Type B pancreatic cell (in vitro differentiated cells): ENCODE data around the gene THOC5. TPM values are rescaled to one million over a fixed set of nuclear protein-coding genes. Genes with fewer than 3 reads are reported as not detected.

ENCODE experiments used
- DNase-seq: peaks from one replicate; pipeline ENCODE4 v3.0.0; 2021; ENCODE audit warnings: mixed read lengths; ENCODE audit not compliant: unreplicated experiment; ENCODE audit errors: extremely low spot score
- H3K27ac Mint-ChIP-seq: 2 replicates; pipeline ENCODE4 v1.8.0; 2021; ENCODE audit warnings: mild to moderate bottlenecking, mixed read lengths
- H3K27me3 Mint-ChIP-seq: 2 replicates; pipeline ENCODE4 v1.8.0; 2021; ENCODE audit warnings: mixed read lengths
- H3K36me3 Mint-ChIP-seq: 2 replicates; pipeline ENCODE4 v1.8.0; 2021; ENCODE audit warnings: mixed read lengths
- H3K4me1 Mint-ChIP-seq: one replicate; pipeline ENCODE4 v1.8.0; 2021; ENCODE audit warnings: mixed read lengths; ENCODE audit not compliant: unreplicated experiment
- H3K4me3 Mint-ChIP-seq: 2 replicates; pipeline ENCODE4 v1.8.0; 2021; ENCODE audit warnings: mild to moderate bottlenecking, mixed read lengths
- H3K9me3 Mint-ChIP-seq: 2 replicates; pipeline ENCODE4 v1.8.0; 2021; ENCODE audit warnings: mixed read lengths
- CTCF ChIP-seq: fragments of 200-600 bp; sonication (generic); conservative IDR thresholded peaks from 2 replicates; pipeline ENCODE4 v1.5.0; 2021; ENCODE audit warnings: antibody characterized with exemption, mild to moderate bottlenecking
- total RNA-seq: library from RNA; stranded (reverse); gene quantifications from 2 replicates; pipeline ENCODE4 v1.2.1, GENCODE V29; 2021; ENCODE audit warnings: low replicate concordance

Gene THOC5
- total RNA-seq, 1 donor from 2014 or later, result 53.5 TPM

DNA sequence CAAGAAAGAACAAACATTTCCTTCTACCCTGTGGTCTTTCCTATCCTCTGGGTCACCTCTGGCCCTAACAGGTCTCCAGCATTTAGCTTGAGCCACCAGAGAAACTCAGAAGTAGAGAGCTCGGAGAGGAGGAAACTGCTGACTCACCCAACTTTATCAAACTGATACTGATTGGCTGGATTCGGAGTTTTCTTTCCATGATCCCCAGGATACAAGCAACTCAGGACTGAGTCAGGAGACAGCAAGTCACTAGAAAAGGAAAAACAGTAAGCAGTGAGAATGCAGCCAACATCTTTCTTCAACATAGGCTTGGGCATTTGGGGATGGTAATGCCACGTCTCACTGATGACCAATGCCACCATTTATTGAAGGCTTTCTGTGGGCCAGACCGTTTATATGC, 32.7 kb downstream of the THOC5 start:
- Mint-ChIP-seq H3K9me3 (no peaks in the 10 kb centered on the region), H3K27me3 (no peaks in the 10 kb centered on the region), H3K4me3 (no peak overlapping the region), H3K36me3 (peaks cover 14% of the 10 kb centered on the region), H3K27ac (no peak overlapping the region), H3K4me1 (no peaks in the 10 kb centered on the region)
- no peak for DNase-seq
- no peak for TF ChIP-seq CTCF

GRCh38 chr22:29519996-29520395, 33.6 kb downstream of the THOC5 start:
- no peak for DNase-seq
- no peaks in the 10 kb centered on the region for H3K4me1 Mint-ChIP-seq
- H3K36me3 Mint-ChIP-seq, result peaks cover 14% of the 10 kb centered on the region

DNA sequence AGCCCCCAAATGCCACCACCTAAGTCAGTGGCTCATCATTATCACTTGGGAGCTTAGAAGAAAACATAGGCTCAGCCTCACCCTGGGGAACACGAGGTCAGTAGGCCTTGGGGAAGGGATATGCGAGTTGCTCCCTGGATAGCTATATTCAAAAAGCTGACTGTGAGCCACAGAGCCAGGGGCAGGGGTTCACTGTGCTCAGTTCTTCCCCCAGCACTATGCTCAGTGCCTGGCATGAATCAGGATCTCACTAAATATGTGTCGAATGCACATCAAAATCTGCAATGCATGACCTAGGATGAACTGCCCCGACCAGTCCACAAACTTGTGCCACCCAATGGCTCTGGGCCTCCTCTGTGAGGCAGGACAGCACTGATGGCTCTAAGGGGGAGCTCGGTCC, 35.1 kb downstream of the THOC5 start:
- no peak for TF ChIP-seq CTCF
- Mint-ChIP-seq H3K27ac (no peak overlapping the region), H3K9me3 (no peaks in the 10 kb centered on the region), H3K27me3 (no peaks in the 10 kb centered on the region), H3K36me3 (peaks cover 10% of the 10 kb centered on the region), H3K4me3 (no peak overlapping the region), H3K4me1 (no peaks in the 10 kb centered on the region)
- no peak for DNase-seq

More at GRCh38 chr22:29519996-29520395, 33.6 kb downstream of the THOC5 start:
- H3K27me3 Mint-ChIP-seq, result no peaks in the 10 kb centered on the region
- no peak overlapping the region for H3K27ac Mint-ChIP-seq
- no peak for TF ChIP-seq CTCF
- no peak overlapping the region for H3K4me3 Mint-ChIP-seq
- H3K9me3 Mint-ChIP-seq, result no peaks in the 10 kb centered on the region

DNA sequence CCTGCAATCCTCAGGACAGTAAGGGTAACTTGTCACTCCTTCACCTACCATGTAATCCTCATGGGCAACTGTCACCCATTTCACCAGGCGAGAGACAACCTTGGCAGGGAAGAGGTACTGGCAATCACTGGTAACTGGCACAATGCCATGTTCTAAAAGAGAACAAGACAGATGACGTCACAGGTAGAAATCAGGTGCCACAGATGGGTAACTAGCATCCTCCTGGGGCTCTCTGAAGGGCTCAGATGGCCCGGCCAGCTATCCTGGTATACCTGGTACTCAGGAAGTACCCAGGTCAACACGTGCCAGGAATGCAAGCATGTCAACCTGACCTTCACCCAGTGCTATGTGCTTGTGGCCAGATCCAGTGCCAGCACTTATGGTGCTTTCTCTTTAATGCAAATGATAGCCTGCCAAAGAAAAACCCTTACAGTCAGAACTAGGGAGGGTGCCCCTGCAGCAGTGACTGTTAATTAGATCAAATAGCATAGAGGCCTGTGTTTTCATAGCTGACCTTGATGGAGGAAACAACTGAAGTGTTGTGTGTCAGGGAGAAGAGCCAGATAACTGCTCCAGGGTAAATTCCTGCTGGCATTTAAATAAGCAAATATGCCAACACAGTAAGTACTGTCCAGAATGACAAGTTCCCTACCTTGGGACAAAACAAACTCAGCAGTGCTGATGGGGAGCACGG, 36.2 kb downstream of the THOC5 start:
- H3K4me1 Mint-ChIP-seq, result no peaks in the 10 kb centered on the region
- peaks cover 6% of the 10 kb centered on the region for H3K36me3 Mint-ChIP-seq
- no peak for DNase-seq
- no peaks in the 10 kb centered on the region for H3K9me3 Mint-ChIP-seq
- no peaks in the 10 kb centered on the region for H3K27me3 Mint-ChIP-seq
- no peak overlapping the region for H3K4me3 Mint-ChIP-seq
- H3K27ac Mint-ChIP-seq, result no peak overlapping the region
- TF ChIP-seq CTCF, result no peak

GRCh38 chr22:29512031-29512430, 41.5 kb downstream of the THOC5 start:
- DNase-seq, result no peak
- no peak overlapping the region for H3K27ac Mint-ChIP-seq
- no peaks in the 10 kb centered on the region for H3K4me1 Mint-ChIP-seq
- H3K4me3 Mint-ChIP-seq, result no peak overlapping the region
- peaks cover 12% of the 10 kb centered on the region for H3K36me3 Mint-ChIP-seq
- no peaks in the 10 kb centered on the region for H3K9me3 Mint-ChIP-seq
- no peak for TF ChIP-seq CTCF
- no peaks in the 10 kb centered on the region for H3K27me3 Mint-ChIP-seq
